ENCODE data around the gene PRG3.

DNA sequence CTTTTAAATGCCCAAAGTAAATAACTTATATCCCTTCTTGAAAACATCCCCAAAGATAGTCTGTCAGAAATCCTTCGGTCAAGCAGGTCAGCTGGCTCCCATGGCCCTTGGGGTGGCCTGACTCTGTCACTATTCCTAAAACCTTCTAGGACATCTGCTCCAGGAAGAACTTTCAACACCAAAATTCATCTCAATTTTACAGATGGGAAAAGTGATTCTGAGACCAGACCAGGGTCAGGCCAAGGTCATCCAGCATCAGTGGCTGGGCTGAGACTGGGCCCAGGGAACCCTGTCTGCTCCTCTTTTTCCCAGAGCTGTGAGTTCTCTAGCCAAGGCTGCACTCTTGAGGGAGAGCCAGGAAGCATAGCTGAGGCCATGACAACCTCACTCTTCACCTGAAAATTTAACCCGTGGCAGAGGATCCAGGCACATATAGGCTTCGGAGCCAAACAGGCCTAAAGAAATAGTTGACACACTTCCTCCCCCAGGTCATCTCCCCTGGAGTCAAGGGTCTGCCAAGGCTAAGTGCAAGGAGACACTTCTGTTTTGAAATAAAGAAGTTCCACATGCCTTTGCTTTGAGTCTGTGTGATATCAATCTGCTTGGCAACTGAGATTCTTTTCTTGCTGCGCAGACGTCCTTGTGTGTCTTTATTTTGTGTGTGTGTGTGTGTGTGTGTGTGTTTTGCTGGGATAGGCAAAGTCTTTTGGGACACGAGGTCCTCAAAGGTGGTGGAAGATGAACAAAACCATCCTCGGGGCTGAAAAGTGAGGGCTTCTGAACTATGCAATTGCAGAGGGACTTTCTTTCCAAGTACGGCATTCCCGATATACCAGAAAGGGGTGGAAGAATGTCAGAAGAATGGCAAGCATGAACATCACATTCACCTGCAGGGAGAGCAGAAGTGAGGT, 26.3 kb upstream of the PRG3 start:
- TF ChIP-seq SMARCC2 (IDR thresholded peaks at IDR 0.05; ENCODE audit: low read depth) (no peak), CTCF (IDR thresholded peaks at IDR 0.05 in 2 of 3, conservative IDR thresholded peaks at IDR 0.05 in 1 of 3; ENCODE audit: insufficient read depth in 2 of 3, low read depth in 1 of 3, low read length in 3 of 3) (no peak), BMI1 (IDR thresholded peaks at IDR 0.05; ENCODE audit: low read length) (no peak), USF2 (CRISPR knock-in tag; IDR thresholded peaks at IDR 0.05) (no peak), C11orf30 (IDR thresholded peaks at IDR 0.05; ENCODE audit: low read depth) (no peak), POU5F1 (IDR thresholded peaks at IDR 0.05; ENCODE audit: borderline replicate concordance, low read depth, low read length, partially characterized antibody) (no peak)

Measured in K562 (cell line).